Metanephros (tissue), 1 donor: Measurements from ENCODE around the gene ELOVL2. TPM values are rescaled to one million over a fixed set of nuclear protein-coding genes. Genes with fewer than 3 reads are reported as not detected.

Experiments used
- total RNA-seq: library from RNA; depleted of rRNA; stranded (reverse); fragments of >200 nt; gene quantifications from one replicate; pipeline ENCODE4 v1.2.3, GENCODE V29; 2014

The ELOVL2 gene
- total RNA-seq = 2.3 TPM

DNA sequence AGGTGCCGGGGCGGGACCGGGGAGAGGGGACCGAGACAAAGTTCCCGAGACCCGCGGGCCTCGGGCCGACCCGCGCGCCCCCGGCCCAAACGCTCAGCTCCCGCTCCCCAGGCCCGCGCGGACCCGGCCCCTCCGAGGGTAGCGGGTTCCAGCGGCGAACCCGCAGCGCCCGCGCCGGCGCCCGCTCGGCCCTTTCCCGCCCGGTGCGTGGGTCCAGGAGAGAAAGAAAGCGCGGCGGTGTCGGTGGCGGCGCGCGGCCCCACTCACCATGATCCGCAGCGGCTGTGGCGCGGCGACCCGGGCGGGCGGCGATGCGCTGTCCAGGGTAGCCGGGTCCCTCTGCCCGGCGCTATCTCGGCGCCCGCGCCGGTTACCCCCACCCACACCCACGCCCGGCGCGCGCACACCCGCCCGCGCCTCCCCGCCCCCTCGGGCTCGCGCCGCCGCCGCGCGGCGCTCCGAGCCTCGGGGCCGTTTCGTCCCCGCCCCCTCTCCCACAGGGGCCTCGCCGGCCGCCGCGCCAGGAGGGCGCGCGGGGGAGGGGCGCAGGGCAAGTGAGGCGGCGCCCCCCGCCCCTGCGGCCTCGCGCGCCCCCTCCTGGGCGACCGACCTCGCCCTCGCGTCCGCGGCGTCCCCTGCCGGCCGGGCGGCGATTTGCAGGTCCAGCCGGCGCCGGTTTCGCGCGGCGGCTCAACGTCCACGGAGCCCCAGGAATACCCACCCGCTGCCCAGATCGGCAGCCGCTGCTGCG, at the start of gene ELOVL2:
Gene ELOVL2, minus strand, starts transcription at position 345 of the 751 bp plus-strand sequence. Its CDS starts 75 bp downstream, at position 270.

Other genes with a start within 250 kb of the ELOVL2 start
- 0.53 TPM for gene MAK, start 205.8 kb downstream of the ELOVL2 start, total RNA-seq
- gene GCM2, start 162.3 kb downstream of the ELOVL2 start, total RNA-seq = not detected
- gene SYCP2L, start 157.3 kb downstream of the ELOVL2 start, total RNA-seq = 3.7 TPM
- gene SMIM13, start 49.5 kb upstream of the ELOVL2 start, total RNA-seq = 10.7 TPM
- not detected for gene ERVFRD-1, start 67.4 kb upstream of the ELOVL2 start, total RNA-seq
- 90.4 TPM for gene NEDD9, start 188.4 kb upstream of the ELOVL2 start, total RNA-seq